Left ventricle myocardium inferior (tissue), 1 donor: ENCODE measurements around the gene ITGA1. TPM values are rescaled to one million over a fixed set of nuclear protein-coding genes. Genes with fewer than 3 reads are reported as not detected.

ENCODE experiments used
- DNase-seq: peaks from one replicate; pipeline ENCODE4 v3.0.0-alpha.2; 2020
- H3K27ac ChIP-seq: fragments of 200-600 bp; replicated peaks from 2 replicates; pipeline ENCODE4 v1.8.0; 2021
- H3K27me3 ChIP-seq: fragments of 200-600 bp; 2 replicates; pipeline ENCODE4 v1.8.0; 2021; ENCODE audit warnings: low read depth
- H3K36me3 ChIP-seq: fragments of 200-600 bp; 2 replicates; pipeline ENCODE4 v1.8.0; 2021
- H3K4me1 ChIP-seq: fragments of 200-600 bp; 2 replicates; pipeline ENCODE4 v1.8.0; 2021
- H3K4me3 ChIP-seq: fragments of 200-600 bp; 2 replicates; pipeline ENCODE4 v1.8.0; 2021; ENCODE audit warnings: mild to moderate bottlenecking, moderate library complexity
- H3K9me3 ChIP-seq: fragments of 200-600 bp; replicated peaks from 2 replicates; pipeline ENCODE4 v1.8.0; 2021
- intact Hi-C: fragments of 100-400 bp; cut with micrococcal nuclease; formaldehyde crosslinking; loops from one replicate; pipeline ENCODE4 v1.11.0; 2022
- total RNA-seq: library from RNA; stranded (reverse); fragmentation: NEBNext Ultra II Directional; extraction: Animal tissue kit (Norgen Biotek cat#: 25700); gene quantifications from one replicate; pipeline ENCODE4 v1.2.1, GENCODE V29; 2021
- TF ChIP-seq, protein P1 (sequence below): fragments of 200-600 bp; IDR thresholded peaks from 2 replicates; pipeline ENCODE4 v1.8.0; 2021; ENCODE audit warnings: antibody characterized with exemption, mild to moderate bottlenecking, borderline replicate concordance
- donor health status: DM: no; HTN: yes; CAD: no; lungs with severe emphysema.

The ITGA1 gene
- total RNA-seq, 1 donor from 2014 or later: 28.4 TPM

DNA sequence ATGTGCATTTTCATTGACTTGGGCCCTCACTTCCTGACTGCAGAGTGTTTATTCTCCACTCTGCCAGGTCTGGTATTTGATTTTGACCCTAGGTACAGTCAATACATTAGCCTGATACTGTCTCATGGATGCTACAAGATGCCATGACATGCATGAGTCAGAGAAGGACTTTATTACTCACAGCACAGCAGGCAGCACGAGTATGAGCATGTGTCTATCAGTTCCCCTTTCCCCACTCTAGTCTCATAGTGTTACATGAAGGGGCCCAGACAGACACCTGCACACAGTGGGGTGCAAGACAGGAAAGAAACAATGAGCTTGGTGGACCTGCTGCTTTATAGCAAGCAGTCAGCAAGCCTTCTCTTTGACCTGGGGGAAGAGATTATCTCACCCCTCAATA, 221.0 kb downstream of the ITGA1 start:
- Histone ChIP-seq H3K27me3 (no peaks in the 10 kb centered on the region), H3K4me3 (no peak overlapping the region), H3K9me3 (peaks cover 11% of the 10 kb centered on the region), H3K36me3 (no peaks in the 10 kb centered on the region), H3K27ac (no peak overlapping the region), H3K4me1 (peaks cover 16% of the 10 kb centered on the region)
- no peak for DNase-seq
- TF ChIP-seq, protein P1, sequence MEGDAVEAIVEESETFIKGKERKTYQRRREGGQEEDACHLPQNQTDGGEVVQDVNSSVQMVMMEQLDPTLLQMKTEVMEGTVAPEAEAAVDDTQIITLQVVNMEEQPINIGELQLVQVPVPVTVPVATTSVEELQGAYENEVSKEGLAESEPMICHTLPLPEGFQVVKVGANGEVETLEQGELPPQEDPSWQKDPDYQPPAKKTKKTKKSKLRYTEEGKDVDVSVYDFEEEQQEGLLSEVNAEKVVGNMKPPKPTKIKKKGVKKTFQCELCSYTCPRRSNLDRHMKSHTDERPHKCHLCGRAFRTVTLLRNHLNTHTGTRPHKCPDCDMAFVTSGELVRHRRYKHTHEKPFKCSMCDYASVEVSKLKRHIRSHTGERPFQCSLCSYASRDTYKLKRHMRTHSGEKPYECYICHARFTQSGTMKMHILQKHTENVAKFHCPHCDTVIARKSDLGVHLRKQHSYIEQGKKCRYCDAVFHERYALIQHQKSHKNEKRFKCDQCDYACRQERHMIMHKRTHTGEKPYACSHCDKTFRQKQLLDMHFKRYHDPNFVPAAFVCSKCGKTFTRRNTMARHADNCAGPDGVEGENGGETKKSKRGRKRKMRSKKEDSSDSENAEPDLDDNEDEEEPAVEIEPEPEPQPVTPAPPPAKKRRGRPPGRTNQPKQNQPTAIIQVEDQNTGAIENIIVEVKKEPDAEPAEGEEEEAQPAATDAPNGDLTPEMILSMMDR: no peak
- intact Hi-C loops: no loop called here

Other genes starting within 250 kb of the ITGA1 start
- 19.7 TPM for gene PELO, start within 50 bp of the ITGA1 start, total RNA-seq
- 0.80 TPM for gene ITGA2, start 201.4 kb downstream of the ITGA1 start, total RNA-seq